Gastrocnemius medialis (tissue), 4 donors: Measurements from ENCODE around the gene PRRG1.
"Not testable (repeated sequence)": the region's sequence is repeated elsewhere in the genome, so short reads cannot be mapped to it uniquely, and the experiment has no call there.

Source experiments
- POLR2A ChIP-seq, 2 donors: fragments of 450-650 bp; IDR thresholded peaks; one replicate each; pipeline ENCODE4 v1.6.1; 2017; ENCODE audit warnings: antibody characterized with exemption in 2 of 2, mild to moderate bottlenecking in 2 of 2, moderate library complexity in 2 of 2
- TF ChIP-seq, protein P1 (sequence below), 5 experiments: fragments of 450-650 bp in 3 of 5; fragments of 200-600 bp in 2 of 5; sonication (generic) in 2 of 5; IDR thresholded peaks in 4 of 5; conservative IDR thresholded peaks in 1 of 5; 1 replicate in 4 of 5; 2 replicates in 1 of 5; pipeline ENCODE4 v1.5.1; 2016 to 2019; ENCODE audit warnings: antibody characterized with exemption in 5 of 5, mild to moderate bottlenecking in 3 of 5, moderate library complexity in 3 of 5

DNA sequence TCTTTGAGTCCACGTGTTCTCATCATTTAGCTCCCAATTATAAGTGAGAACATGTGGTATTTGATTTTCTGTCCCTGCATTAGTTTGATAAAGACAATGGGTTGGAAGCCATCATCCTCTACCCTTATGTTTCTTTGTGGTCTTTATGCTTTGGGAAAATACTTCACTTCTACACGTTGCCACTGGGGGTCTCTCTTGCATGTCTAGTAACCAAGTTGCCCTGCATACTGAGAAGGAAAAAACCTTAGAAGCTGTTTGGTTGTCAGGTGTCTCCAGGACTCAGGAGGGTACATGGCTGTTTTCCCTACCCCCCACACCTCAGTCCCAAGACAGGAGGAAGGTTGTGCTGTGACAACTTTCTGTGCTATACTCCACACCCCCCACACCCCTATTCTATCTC lies 146.6 kb downstream of the PRRG1 start:
- TF ChIP-seq, protein P1, sequence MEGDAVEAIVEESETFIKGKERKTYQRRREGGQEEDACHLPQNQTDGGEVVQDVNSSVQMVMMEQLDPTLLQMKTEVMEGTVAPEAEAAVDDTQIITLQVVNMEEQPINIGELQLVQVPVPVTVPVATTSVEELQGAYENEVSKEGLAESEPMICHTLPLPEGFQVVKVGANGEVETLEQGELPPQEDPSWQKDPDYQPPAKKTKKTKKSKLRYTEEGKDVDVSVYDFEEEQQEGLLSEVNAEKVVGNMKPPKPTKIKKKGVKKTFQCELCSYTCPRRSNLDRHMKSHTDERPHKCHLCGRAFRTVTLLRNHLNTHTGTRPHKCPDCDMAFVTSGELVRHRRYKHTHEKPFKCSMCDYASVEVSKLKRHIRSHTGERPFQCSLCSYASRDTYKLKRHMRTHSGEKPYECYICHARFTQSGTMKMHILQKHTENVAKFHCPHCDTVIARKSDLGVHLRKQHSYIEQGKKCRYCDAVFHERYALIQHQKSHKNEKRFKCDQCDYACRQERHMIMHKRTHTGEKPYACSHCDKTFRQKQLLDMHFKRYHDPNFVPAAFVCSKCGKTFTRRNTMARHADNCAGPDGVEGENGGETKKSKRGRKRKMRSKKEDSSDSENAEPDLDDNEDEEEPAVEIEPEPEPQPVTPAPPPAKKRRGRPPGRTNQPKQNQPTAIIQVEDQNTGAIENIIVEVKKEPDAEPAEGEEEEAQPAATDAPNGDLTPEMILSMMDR (IDR thresholded peaks at IDR 0.05 in 4 of 5, conservative IDR thresholded peaks at IDR 0.05 in 1 of 5) = not testable (repeated sequence)
- TF ChIP-seq POLR2A (IDR thresholded peaks at IDR 0.05) = not testable (repeated sequence)
